GM12878 (cell line): ENCODE results near the gene TRPM1. TPM values are rescaled to one million over a fixed set of nuclear protein-coding genes. Genes with fewer than 3 reads are reported as not detected.

Experiments
- ETV6 ChIP-seq, 2 experiments: fragments of 450-650 bp in 1 of 2; IDR thresholded peaks in 1 of 2; conservative IDR thresholded peaks in 1 of 2; 2 replicates each; pipeline ENCODE4 v1.6.1; 2014; ENCODE audit warnings: antibody characterized with exemption in 1 of 2, borderline replicate concordance in 1 of 2, low read depth in 1 of 2, mild to moderate bottlenecking in 1 of 2, moderate library complexity in 1 of 2
- ZNF207 ChIP-seq: fragments of 450-650 bp; IDR thresholded peaks from 2 replicates; pipeline ENCODE4 v1.6.1; 2014; ENCODE audit warnings: antibody characterized with exemption, mild to moderate bottlenecking, borderline replicate concordance
- polyA plus RNA-seq, 11 experiments: library from polyadenylated mRNA; depleted of rRNA in 4 of 11; unstranded in 6 of 11; stranded (reverse) in 5 of 11; fragments of >200 nt; fragmentation: Nextera tagmentation in 4 of 11; fragmentation: Illumina TruSeq in 1 of 11; extraction: Ambion mirVana in 4 of 11; extraction: Trizol in 1 of 11; gene quantifications; 1 replicate in 1 of 11; 2 replicates in 10 of 11; pipeline versions ENCODE4 v1.2.1 to v1.2.3, GENCODE V29; 2011 to 2016; ENCODE audit warnings: inconsistent platforms in 2 of 11, missing spikeins in 2 of 11, low read depth in 1 of 11
- total RNA-seq, 4 experiments: library from RNA; depleted of rRNA in 3 of 4; stranded (reverse); fragments of >200 nt in 3 of 4; fragmentation: Illumina TruSeq in 1 of 4; extraction: Trizol in 1 of 4; gene quantifications; 2 replicates each; pipeline versions ENCODE4 v1.2.1 to v1.2.3, GENCODE V29; 2013 to 2021
- TF ChIP-seq, protein P1 (sequence below): fragments of 450-650 bp; formaldehyde crosslinking; IDR thresholded peaks from 2 replicates; pipeline ENCODE4 v1.4.0; 2020; ENCODE audit warnings: mild to moderate bottlenecking, moderate library complexity
- TF ChIP-seq, protein P2 (sequence below): fragments of 450-650 bp; IDR thresholded peaks from 2 replicates; pipeline ENCODE4 v1.6.1; 2017; ENCODE audit warnings: borderline replicate concordance

The TRPM1 gene
- total and polyA plus RNA-seq, 10 of the 15 experiments (the other 5 are each of a cell fraction or from before 2014, with no cell fraction given) = 0.01 to 0.10 (median 0.05) TPM; not detected in 4

DNA sequence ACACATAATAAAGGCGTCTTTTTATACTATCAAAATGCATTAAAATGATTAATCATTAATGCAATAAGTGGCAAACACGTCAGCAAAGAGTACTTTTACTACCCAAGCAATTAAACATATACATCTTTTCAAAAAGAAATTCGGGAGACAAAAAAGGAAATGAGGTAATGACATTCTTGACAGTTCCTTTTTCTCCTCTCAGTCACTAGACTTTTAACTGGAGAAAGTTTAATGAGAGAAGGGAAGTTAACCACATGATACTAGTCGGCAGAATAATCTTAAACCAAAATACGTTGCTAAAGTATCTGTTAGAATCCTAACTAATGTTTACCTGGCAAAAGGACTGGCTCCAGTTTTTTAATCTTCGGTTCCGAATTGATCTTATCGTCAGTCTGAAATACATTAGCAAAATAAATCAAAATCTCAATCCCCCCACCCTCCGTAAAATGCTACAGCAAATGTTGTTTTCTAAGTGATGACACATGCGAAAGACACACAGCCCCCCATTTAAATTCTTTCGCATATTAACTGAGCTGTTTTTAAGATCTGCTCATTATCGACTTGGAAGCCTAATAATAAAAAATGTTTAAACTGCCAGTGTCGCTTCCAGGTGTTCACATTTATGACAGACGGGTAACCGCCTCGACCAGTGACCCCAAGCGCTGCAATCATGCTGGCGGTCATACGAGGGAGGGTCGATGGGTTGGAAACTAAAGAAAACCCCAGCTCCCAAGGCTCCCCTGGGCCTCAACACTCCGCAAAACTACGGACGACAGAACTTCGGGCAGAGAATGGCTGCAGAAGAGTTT, 110.9 kb downstream of the TRPM1 start (continued):
- no peak for TF ChIP-seq ETV6 (conservative IDR thresholded peaks at IDR 0.05 in 1 of 2, IDR thresholded peaks at IDR 0.05 in 1 of 2; ENCODE audit: borderline replicate concordance in 1 of 2, low read depth in 1 of 2)
- TF ChIP-seq, protein P1, sequence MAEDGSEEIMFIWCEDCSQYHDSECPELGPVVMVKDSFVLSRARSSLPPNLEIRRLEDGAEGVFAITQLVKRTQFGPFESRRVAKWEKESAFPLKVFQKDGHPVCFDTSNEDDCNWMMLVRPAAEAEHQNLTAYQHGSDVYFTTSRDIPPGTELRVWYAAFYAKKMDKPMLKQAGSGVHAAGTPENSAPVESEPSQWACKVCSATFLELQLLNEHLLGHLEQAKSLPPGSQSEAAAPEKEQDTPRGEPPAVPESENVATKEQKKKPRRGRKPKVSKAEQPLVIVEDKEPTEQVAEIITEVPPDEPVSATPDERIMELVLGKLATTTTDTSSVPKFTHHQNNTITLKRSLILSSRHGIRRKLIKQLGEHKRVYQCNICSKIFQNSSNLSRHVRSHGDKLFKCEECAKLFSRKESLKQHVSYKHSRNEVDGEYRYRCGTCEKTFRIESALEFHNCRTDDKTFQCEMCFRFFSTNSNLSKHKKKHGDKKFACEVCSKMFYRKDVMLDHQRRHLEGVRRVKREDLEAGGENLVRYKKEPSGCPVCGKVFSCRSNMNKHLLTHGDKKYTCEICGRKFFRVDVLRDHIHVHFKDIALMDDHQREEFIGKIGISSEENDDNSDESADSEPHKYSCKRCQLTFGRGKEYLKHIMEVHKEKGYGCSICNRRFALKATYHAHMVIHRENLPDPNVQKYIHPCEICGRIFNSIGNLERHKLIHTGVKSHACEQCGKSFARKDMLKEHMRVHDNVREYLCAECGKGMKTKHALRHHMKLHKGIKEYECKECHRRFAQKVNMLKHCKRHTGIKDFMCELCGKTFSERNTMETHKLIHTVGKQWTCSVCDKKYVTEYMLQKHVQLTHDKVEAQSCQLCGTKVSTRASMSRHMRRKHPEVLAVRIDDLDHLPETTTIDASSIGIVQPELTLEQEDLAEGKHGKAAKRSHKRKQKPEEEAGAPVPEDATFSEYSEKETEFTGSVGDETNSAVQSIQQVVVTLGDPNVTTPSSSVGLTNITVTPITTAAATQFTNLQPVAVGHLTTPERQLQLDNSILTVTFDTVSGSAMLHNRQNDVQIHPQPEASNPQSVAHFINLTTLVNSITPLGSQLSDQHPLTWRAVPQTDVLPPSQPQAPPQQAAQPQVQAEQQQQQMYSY (CRISPR knock-in tag) = no peak
- no peak for TF ChIP-seq ZNF207
- TF ChIP-seq, protein P2, sequence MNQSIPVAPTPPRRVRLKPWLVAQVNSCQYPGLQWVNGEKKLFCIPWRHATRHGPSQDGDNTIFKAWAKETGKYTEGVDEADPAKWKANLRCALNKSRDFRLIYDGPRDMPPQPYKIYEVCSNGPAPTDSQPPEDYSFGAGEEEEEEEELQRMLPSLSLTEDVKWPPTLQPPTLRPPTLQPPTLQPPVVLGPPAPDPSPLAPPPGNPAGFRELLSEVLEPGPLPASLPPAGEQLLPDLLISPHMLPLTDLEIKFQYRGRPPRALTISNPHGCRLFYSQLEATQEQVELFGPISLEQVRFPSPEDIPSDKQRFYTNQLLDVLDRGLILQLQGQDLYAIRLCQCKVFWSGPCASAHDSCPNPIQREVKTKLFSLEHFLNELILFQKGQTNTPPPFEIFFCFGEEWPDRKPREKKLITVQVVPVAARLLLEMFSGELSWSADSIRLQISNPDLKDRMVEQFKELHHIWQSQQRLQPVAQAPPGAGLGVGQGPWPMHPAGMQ = no peak
